ENCODE data around the gene CDKAL1. TPM values are rescaled to one million over a fixed set of nuclear protein-coding genes. Genes with fewer than 3 reads are reported as not detected.

CDKAL1 gene
- total RNA-seq, 4 donors from 2014 or later, result 11.8 to 21.4 (median 13.8) TPM

GRCh38 chr6:21264288-21265033 lies 730.2 kb downstream of the CDKAL1 start:
- DNase-seq (ENCODE audit: low spot score) (no peak), ATAC-seq (ENCODE audit: low FRiP score) (no peak)
- no peak for TF ChIP-seq CTCF (IDR thresholded peaks at IDR 0.05)

- no peak for ATAC-seq (ENCODE audit: low FRiP score)
- no peak for TF ChIP-seq CTCF (IDR thresholded peaks at IDR 0.05)
- no peak for DNase-seq (ENCODE audit: low spot score)
Observed at GRCh38 chr6:21265034-21265729, 730.9 kb downstream of the CDKAL1 start.

- TF ChIP-seq CTCF (IDR thresholded peaks at IDR 0.05), result no peak
- ATAC-seq (ENCODE audit: low FRiP score), result no peak
- no peak for DNase-seq (ENCODE audit: low spot score)
Observed at GRCh38 chr6:21265730-21266044, 731.4 kb downstream of the CDKAL1 start.

- no peak for ATAC-seq (ENCODE audit: low FRiP score)
- no peak for DNase-seq (ENCODE audit: low spot score)
- TF ChIP-seq CTCF (IDR thresholded peaks at IDR 0.05), result no peak
Observed at GRCh38 chr6:21270636-21271201, 736.5 kb downstream of the CDKAL1 start.

GRCh38 chr6:21271428-21272155 lies 737.3 kb downstream of the CDKAL1 start:
- ATAC-seq (ENCODE audit: low FRiP score), result no peak
- no peak for DNase-seq (ENCODE audit: low spot score)
- no peak for TF ChIP-seq CTCF (IDR thresholded peaks at IDR 0.05)

GRCh38 chr6:21273451-21273850 lies 739.2 kb downstream of the CDKAL1 start:
- TF ChIP-seq CTCF (IDR thresholded peaks at IDR 0.05), result no peak
- ATAC-seq (ENCODE audit: low FRiP score) (no peak), DNase-seq (ENCODE audit: low spot score) (no peak)

Data from omental fat pad (tissue), 4 donors.